ENCODE measurements around the gene KLHL29.

KLHL29 gene

DNA sequence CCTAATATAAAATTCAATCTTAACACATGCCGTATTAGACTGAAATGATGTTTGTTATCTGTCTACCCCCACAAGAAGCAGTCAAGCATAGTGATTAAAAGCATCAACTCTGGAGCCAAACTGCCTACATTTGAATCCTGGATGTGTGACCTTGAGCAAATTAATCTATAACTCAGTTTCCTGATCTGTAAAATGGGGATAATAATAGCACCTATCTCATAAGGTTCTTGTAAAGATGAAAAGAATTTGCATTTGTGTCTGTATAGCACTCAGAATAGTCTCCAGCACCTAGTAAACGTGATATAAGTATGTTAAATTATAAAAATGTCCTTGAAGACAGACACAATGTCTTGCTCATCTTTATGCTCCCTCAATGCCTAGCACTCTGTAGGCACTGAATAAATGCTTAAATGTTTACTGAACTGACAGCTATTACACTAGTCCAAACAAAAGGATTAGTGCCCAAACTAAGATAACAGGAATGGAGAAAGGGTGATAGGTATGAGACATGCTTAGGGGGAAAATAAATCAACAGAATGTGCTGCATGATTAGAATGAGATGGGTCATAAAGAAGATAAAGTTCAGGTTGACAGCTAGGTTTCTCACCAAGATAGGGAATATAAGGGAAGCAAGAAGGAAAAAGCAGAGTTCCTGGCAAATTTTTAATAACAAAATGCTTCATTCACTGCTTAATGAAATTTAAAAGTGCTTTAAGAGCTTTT lies 361.3 kb downstream of the KLHL29 start:
- no peak for DNase-seq

DNA sequence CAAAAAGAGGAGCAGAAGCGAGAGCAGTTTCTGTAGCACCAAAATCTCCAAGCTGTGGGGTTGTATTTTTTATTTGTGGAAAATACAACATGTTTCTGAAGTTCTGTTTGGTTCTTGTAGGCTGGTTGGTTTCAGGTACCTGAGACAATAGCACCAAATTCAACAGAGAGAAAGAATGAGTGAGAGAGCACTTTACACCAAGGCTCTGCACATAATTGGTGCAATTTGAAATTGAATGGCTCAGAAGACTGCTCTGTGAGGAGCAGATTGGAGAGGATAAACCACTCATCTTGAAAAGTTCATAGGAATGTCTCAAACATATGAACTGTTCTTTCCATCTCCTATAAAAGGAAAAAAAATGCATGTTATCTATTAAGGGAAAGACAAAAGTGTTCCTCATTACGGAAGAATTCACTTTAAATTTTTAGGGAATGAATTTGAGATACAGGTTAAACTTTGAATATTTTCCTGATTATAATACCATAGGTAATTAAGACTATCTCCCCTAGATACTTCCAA lies 366.8 kb downstream of the KLHL29 start:
- peak; percentile 42 for DNase-seq

DNA sequence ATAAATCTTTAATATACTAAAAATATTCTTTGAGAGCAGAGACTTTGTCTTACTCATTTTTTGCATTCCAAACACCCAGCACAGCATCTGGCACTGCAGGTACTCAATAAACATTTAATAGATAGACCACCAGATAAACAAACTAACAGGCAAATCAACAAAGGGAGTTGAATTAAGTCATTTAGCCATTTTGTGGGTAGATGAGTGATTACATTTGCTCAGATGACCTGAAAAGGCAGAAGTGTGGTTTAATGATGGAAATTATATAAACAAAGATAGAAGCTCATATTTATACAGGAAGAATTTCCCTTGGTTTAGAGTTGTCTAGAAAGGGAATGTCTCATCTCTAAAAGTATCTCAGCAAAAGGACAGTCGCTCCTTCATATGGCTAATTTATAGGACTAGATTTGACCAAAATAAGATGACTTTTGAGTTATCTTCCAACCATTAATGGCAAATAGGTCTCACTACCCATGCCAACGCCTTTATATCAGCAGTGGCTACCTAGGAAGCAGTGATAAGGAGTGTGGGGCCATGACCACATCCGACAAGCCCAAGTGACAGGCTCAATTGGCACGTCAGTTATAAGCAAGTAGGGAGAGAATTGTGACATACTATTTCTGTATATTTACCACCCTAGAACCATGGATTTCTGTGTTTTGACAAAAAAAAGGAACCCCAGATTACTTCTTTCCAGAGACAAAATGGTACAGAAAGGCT lies 368.5 kb downstream of the KLHL29 start:
- no peak for DNase-seq

DNA sequence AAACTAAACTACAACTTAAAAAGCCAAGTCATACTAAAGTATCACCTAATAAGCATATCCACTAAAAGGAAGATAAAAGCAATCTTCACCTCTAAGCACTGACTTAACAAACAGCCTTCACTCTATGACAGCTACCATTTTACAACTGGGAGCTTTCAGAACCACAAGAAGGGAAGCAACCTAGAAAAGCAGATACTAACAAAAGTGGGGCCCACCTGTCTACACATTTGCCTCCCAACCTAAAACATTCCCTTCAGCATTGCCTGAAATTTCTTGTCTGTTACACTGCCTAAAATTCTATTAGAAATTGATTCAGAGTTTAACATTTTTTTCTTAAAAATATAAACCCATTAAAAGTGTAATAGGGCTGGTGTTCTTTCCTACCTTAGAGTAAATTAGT lies 370.0 kb downstream of the KLHL29 start:
- no peak for DNase-seq

DNA sequence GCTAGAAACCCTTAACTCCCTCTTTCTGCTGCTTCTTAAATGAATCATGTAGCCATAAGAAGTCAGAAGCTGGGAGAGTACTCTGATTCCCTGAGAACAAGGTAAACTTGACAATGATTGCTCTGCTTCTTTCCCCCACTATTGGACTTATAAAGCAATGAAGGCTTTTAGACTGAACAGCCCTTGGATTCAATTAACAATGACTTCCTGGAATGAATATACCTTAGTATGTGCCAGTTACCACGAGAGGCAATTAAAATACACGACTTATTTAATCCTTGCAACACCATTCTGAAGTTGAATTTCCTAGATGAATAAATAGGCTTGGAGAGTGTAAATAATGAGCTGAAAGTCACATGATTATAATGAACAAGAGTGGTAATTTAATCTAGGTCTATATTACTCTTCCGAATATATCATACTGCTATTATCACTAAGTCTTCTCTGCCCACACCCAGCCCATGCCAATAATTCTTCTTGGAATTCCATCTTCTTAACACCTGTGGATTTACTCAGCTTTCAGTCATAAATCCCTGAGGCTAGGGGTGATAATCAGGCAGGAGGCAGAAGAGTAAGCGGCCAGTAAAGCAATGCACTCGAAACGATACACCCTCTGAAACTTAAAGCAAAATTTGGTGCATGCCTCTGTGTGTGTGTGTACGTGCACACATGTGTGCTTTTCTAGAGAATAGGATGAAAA lies 371.8 kb downstream of the KLHL29 start:
- DNase-seq: peak; percentile 46

DNA sequence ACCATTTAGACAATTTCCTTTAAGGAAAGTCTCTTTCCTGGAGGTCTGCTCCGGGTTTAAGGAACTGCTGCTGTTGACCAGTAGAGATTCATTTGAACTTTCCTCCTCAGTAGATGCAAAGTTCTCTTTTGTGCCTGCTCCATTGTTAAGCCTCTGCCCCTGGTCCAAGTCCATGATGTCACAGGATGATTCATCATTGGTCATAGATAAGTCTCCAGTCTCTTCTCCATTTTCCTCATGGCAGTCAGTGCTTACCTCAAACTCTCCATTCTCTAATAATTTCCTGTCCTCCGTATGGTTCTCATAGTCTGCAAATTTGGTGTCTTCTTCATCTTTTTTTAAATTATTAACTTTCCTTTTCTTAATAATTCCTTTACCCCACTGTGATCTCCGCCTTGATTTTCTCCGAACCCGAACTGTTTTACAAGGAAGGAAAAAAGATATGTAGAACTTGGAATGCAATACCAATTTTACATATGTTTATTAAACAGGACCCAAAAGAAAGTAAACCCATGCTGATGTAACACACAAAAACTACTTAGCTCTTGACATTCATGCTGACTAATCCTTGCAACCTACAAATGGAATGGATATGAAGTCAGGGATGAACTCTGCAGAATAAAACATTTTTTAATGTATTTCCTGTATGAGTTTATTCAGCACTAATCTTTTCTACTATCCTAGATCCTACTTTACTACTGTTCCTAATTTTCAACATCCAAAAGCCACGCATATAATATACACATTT lies 372.9 kb downstream of the KLHL29 start:
- peak; percentile 78 for DNase-seq
